ENCODE data around the gene DGKD. TPM values are rescaled to one million over a fixed set of nuclear protein-coding genes. Genes with fewer than 3 reads are reported as not detected.

The DGKD gene
- total and polyA plus RNA-seq, 9 of the 15 experiments (the other 6 are each of a cell fraction or from before 2014, with no cell fraction given) = 0.52 to 29.5 (median 10.6) TPM

DNA sequence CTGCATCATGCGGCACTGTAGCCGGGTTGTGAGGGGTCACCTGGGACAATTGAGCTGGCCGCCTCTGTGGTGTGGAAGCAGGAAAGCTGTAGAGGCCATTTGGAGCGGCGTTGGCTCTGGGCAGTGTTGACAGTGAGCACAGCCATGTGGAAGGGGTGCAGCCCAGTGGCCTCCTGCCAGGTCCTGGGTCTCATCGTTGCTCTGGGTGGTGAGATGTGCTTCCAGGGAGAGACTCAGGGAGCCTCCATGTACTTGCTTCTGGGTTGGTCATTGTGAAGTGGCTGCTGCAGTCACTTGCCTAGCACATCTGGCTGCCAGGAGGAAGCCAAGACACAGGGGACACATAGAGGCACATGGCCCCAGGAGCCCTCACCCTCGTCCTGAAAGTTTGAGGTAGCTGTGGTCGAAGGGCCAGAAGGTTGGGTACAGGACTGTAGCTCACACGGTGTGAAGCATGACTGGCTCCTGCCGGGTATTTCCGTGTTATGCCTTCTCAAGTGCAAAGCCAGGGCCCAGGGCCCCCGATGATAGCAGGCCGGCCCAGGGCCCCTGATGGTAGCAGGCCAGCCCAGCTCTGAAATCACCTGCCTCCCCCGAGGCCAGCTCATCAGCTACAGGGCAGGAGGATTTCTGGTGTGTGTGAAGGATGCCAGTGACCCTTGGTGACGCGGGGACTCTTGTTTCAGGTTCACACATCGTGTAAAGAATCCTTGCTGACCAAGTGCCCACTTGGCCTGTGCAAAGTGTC, 82.6 kb downstream of the DGKD start (continued):
- TF ChIP-seq, protein P1, sequence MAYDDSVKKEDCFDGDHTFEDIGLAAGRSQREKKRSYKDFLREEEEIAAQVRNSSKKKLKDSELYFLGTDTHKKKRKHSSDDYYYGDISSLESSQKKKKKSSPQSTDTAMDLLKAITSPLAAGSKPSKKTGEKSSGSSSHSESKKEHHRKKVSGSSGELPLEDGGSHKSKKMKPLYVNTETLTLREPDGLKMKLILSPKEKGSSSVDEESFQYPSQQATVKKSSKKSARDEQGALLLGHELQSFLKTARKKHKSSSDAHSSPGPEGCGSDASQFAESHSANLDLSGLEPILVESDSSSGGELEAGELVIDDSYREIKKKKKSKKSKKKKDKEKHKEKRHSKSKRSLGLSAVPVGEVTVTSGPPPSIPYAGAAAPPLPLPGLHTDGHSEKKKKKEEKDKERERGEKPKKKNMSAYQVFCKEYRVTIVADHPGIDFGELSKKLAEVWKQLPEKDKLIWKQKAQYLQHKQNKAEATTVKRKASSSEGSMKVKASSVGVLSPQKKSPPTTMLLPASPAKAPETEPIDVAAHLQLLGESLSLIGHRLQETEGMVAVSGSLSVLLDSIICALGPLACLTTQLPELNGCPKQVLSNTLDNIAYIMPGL (CRISPR knock-in tag; IDR thresholded peaks at IDR 0.05) = no peak

DNA sequence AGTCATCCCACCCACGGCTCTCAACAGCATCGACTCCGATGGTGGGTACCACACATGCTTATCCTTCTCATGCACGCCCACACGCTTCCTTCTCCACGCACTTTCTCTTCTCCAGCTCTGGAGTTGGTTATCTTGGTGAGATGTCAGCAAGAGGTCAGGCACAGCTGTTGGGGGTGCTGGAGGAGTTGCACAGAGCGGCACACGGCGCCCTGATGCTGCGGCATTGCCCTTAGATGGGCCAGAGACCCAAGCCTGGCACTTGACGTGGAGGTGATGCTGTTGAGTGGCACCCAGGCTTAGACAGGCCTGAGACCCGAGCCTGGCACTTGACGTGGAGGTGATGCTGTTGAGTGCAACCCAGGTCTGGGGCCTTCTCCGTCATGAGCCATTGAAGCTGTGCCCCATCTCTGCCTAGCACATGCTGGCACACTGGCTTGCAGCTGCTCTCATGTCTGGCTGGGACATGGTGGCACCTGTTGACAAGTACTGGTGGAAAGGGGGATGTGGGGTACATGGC, 83.2 kb downstream of the DGKD start:
- Histone ChIP-seq H3K9me3 (replicated peaks; ENCODE audit: control insufficient read depth, insufficient read depth, low read depth, low read length) (no peaks in the 10 kb centered on the region), H3K36me3 (ENCODE audit: control insufficient read depth, insufficient read depth, low read length) (peaks cover 37% of the 10 kb centered on the region; the same call in 2 of the 3 replicates), H3K4me3 (no peak overlapping the region), H4K20me1 (replicated peaks; ENCODE audit: control insufficient read depth, insufficient read depth, low read length) (no peaks in the 10 kb centered on the region), H3K9ac (ENCODE audit: insufficient read depth in 1 of 2, low read depth in 2 of 2, low read length in 2 of 2) (no peak overlapping the region), H2AFZ (ENCODE audit: low read depth, low read length) (no peak overlapping the region), H3K9me1 (ENCODE audit: control insufficient read depth, insufficient read depth, low read length) (no peaks in the 10 kb centered on the region), H3K79me2 (ENCODE audit: control insufficient read depth, insufficient read depth, low read length) (no peaks in the 10 kb centered on the region), H3K4me1 (replicated peaks in 1 of 2; ENCODE audit: control insufficient read depth in 2 of 2, insufficient read depth in 2 of 2, low read length in 2 of 2) (no peaks in the 10 kb centered on the region; a peak in 2 of 5 replicates), H3K27ac (ENCODE audit: extremely low read depth, low read depth, low read length) (no peak overlapping the region), H3K27me3 (ENCODE audit: control insufficient read depth in 2 of 2, insufficient read depth in 2 of 2, low read length in 2 of 2) (no peaks in the 10 kb centered on the region), H3K4me2 (ENCODE audit: insufficient read depth, low read length) (no peak overlapping the region)
- ChIA-PET POLR2A (no interaction called here), CTCF (ENCODE audit: low intra/inter-chr PET ratio) (no interaction called here)
- intact Hi-C loops (cut with micrococcal nuclease) (no loop called here), in situ Hi-C loops (cut with MboI) (no loop called here)
- FAIRE-seq = no peak
- BruUV-seq (replicated peaks) = no TSS peak
- no peak for ATAC-seq
- DNase-seq (ENCODE audit: extremely low read depth in 1 of 4, low spot score in 3 of 4) = no peak
- WGBS (ENCODE audit: insufficient coverage, low coverage, missing lambda C conversion rate) = 77% methylated on average over 7 of the region's 14 CpGs
- TF ChIP-seq, protein P2, sequence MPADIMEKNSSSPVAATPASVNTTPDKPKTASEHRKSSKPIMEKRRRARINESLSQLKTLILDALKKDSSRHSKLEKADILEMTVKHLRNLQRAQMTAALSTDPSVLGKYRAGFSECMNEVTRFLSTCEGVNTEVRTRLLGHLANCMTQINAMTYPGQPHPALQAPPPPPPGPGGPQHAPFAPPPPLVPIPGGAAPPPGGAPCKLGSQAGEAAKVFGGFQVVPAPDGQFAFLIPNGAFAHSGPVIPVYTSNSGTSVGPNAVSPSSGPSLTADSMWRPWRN (IDR thresholded peaks at IDR 0.05; ENCODE audit: low read depth) = no peak
- no peak for TF ChIP-seq PML (IDR thresholded peaks at IDR 0.05; ENCODE audit: low read length)
- TF ChIP-seq REST (IDR thresholded peaks at IDR 0.05; ENCODE audit: borderline replicate concordance) = no peak
- TF ChIP-seq REST (CRISPR knock-in tag; IDR thresholded peaks at IDR 0.05; ENCODE audit: low read depth) = no peak
- no peak for TF ChIP-seq HNRNPL (IDR thresholded peaks at IDR 0.05; ENCODE audit: low read depth, low read length)
- TF ChIP-seq ZNF274 (IDR thresholded peaks at IDR 0.05; ENCODE audit: borderline replicate concordance, low read depth, low read length) = no peak
- TF ChIP-seq ZNF584 (CRISPR knock-in tag; IDR thresholded peaks at IDR 0.05; ENCODE audit: low read depth) = no peak
- TF ChIP-seq KAT2B (IDR thresholded peaks at IDR 0.05; ENCODE audit: low read depth, low read length) = no peak
- no peak for TF ChIP-seq CAMTA2 (CRISPR knock-in tag; conservative IDR thresholded peaks at IDR 0.05)
